22Rv1 (cell line): ENCODE data around the gene LRRC8E.

ENCODE experiments used
- CTCF ChIP-seq: fragments of 450-650 bp; IDR thresholded peaks from 2 replicates; pipeline ENCODE4 v1.5.1; 2017; ENCODE audit warnings: mild to moderate bottlenecking
- ZFX ChIP-seq: fragments of 450-650 bp; IDR thresholded peaks from 2 replicates; pipeline ENCODE4 v1.6.1; 2017; ENCODE audit warnings: antibody characterized with exemption, borderline replicate concordance

GRCh38 chr19:7887408-7888144 lies 734 bp upstream of the LRRC8E start:
- TF ChIP-seq CTCF (no peak), ZFX (no peak)
